GOT3 (cell line): ENCODE data around the gene CDCP1.

ENCODE experiments used
- DNase-seq: peaks from one replicate; lab custom pipeline; 2025; ENCODE audit warnings: mixed read lengths; lab: John Stamatoyannopoulos, UW

The CDCP1 gene

GRCh38 chr3:45139372-45140140 is 6.6 kb downstream of the CDCP1 start:
- DNase-seq = no peak

- no peak for DNase-seq
These were observed 8.5 kb downstream of the CDCP1 start for GRCh38 chr3:45137656-45138181.

- no peak for DNase-seq
These were observed 10.2 kb downstream of the CDCP1 start for GRCh38 chr3:45135959-45136358.

- no peak for DNase-seq
These were observed 11.2 kb downstream of the CDCP1 start for GRCh38 chr3:45134758-45135521.

- no peak for DNase-seq
These were observed 13.5 kb downstream of the CDCP1 start for GRCh38 chr3:45132568-45133211.

GRCh38 chr3:45131201-45131600 is 15.0 kb downstream of the CDCP1 start:
- no peak for DNase-seq

- no peak for DNase-seq
These were observed 15.7 kb downstream of the CDCP1 start for GRCh38 chr3:45130476-45130875.

GRCh38 chr3:45128950-45129349 is 17.2 kb downstream of the CDCP1 start:
- no peak for DNase-seq

GRCh38 chr3:45127130-45127822 is 18.9 kb downstream of the CDCP1 start:
- no peak for DNase-seq

- DNase-seq = no peak
These were observed 19.4 kb downstream of the CDCP1 start for GRCh38 chr3:45126730-45127129.

- DNase-seq = no peak
These were observed 20.6 kb downstream of the CDCP1 start for GRCh38 chr3:45125550-45126026.

GRCh38 chr3:45124956-45125355 is 21.2 kb downstream of the CDCP1 start:
- no peak for DNase-seq

GRCh38 chr3:45124352-45124751 is 21.8 kb downstream of the CDCP1 start:
- DNase-seq = peak; percentile 13

- DNase-seq = peak; percentile 30
These were observed 22.5 kb downstream of the CDCP1 start for GRCh38 chr3:45123581-45124269.

- DNase-seq = no peak
These were observed 23.1 kb downstream of the CDCP1 start for GRCh38 chr3:45123030-45123429.

- DNase-seq = no peak
These were observed 25.6 kb downstream of the CDCP1 start for GRCh38 chr3:45120359-45121158.

- no peak for DNase-seq
These were observed 26.3 kb downstream of the CDCP1 start for GRCh38 chr3:45119824-45120358.

GRCh38 chr3:45119376-45119775 is 26.8 kb downstream of the CDCP1 start:
- no peak for DNase-seq

- no peak for DNase-seq
These were observed 27.5 kb downstream of the CDCP1 start for GRCh38 chr3:45118615-45119071.

GRCh38 chr3:45116350-45116749 is 29.8 kb downstream of the CDCP1 start:
- DNase-seq = no peak
